ENCODE data around the gene ZNF57. TPM values are rescaled to one million over a fixed set of nuclear protein-coding genes. Genes with fewer than 3 reads are reported as not detected.

Gene ZNF57
- total and polyA plus RNA-seq, 9 of the 15 experiments (the other 6 are each of a cell fraction or from before 2014, with no cell fraction given): 3.9 to 13.5 (median 7.8) TPM

DNA sequence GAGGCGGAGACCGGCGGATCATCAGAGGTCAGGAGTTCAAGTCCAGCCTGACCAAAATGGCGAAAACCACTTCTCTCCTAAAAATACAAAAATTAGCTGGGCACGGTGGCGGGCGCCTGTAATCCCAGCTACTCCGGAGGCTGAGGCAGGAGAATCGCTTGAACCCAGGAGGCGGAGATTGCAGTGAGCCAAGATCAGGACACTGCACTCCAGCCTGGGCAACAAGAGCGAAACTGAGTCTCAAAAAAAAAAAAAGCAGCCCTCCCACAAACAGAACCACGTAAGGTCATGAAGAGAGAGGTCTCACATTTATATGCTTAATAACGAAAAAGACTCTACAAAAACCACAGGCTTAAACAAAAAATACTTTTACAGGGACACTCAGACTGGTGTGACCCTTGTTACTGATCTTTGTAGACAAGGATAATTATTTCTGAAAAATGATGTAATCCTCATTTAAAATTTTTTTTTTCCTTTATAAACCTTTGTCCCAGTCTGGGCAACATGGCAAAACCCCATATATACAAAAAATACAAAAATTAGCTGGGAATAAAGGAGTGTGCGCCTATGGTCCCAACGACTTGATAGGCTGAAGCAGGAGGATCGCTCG is 45.0 kb downstream of the ZNF57 start (continued):
- TF ChIP-seq ZNF699 (CRISPR knock-in tag; IDR thresholded peaks at IDR 0.05; ENCODE audit: insufficient replicate concordance) (no peak), ZNF274 (IDR thresholded peaks at IDR 0.05; ENCODE audit: borderline replicate concordance, low read depth, low read length) (no peak), SP1 (CRISPR knock-in tag; IDR thresholded peaks at IDR 0.05) (no peak), ZNF224 (CRISPR knock-in tag; IDR thresholded peaks at IDR 0.05) (no peak), ELF4 (CRISPR knock-in tag; IDR thresholded peaks at IDR 0.05) (no peak), ZNF75A (CRISPR knock-in tag; IDR thresholded peaks at IDR 0.05) (no peak), ERF (CRISPR knock-in tag; IDR thresholded peaks at IDR 0.05) (no peak), CCAR2 (IDR thresholded peaks at IDR 0.05; ENCODE audit: low read depth, low read length) (no peak), ZNF766 (CRISPR knock-in tag; conservative IDR thresholded peaks at IDR 0.05) (0 out of 2 replicates have a peak, but pooled peaks have one; percentile 56), GABPA (tag; conservative IDR thresholded peaks at IDR 0.05; ENCODE audit: low read depth) (no peak), SMARCB1 (IDR thresholded peaks at IDR 0.05; ENCODE audit: insufficient read length, low read depth) (no peak), CHD2 (IDR thresholded peaks at IDR 0.05; ENCODE audit: low read depth, low read length) (no peak), KLF6 (CRISPR knock-in tag; IDR thresholded peaks at IDR 0.05; ENCODE audit: borderline replicate concordance) (peak; percentile 55; the same call in 1 of the 2 replicates)
- TF ChIP-seq, protein P1, sequence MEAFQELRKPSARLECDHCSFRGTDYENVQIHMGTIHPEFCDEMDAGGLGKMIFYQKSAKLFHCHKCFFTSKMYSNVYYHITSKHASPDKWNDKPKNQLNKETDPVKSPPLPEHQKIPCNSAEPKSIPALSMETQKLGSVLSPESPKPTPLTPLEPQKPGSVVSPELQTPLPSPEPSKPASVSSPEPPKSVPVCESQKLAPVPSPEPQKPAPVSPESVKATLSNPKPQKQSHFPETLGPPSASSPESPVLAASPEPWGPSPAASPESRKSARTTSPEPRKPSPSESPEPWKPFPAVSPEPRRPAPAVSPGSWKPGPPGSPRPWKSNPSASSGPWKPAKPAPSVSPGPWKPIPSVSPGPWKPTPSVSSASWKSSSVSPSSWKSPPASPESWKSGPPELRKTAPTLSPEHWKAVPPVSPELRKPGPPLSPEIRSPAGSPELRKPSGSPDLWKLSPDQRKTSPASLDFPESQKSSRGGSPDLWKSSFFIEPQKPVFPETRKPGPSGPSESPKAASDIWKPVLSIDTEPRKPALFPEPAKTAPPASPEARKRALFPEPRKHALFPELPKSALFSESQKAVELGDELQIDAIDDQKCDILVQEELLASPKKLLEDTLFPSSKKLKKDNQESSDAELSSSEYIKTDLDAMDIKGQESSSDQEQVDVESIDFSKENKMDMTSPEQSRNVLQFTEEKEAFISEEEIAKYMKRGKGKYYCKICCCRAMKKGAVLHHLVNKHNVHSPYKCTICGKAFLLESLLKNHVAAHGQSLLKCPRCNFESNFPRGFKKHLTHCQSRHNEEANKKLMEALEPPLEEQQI (IDR thresholded peaks at IDR 0.05): no peak
- TF ChIP-seq, protein P2, sequence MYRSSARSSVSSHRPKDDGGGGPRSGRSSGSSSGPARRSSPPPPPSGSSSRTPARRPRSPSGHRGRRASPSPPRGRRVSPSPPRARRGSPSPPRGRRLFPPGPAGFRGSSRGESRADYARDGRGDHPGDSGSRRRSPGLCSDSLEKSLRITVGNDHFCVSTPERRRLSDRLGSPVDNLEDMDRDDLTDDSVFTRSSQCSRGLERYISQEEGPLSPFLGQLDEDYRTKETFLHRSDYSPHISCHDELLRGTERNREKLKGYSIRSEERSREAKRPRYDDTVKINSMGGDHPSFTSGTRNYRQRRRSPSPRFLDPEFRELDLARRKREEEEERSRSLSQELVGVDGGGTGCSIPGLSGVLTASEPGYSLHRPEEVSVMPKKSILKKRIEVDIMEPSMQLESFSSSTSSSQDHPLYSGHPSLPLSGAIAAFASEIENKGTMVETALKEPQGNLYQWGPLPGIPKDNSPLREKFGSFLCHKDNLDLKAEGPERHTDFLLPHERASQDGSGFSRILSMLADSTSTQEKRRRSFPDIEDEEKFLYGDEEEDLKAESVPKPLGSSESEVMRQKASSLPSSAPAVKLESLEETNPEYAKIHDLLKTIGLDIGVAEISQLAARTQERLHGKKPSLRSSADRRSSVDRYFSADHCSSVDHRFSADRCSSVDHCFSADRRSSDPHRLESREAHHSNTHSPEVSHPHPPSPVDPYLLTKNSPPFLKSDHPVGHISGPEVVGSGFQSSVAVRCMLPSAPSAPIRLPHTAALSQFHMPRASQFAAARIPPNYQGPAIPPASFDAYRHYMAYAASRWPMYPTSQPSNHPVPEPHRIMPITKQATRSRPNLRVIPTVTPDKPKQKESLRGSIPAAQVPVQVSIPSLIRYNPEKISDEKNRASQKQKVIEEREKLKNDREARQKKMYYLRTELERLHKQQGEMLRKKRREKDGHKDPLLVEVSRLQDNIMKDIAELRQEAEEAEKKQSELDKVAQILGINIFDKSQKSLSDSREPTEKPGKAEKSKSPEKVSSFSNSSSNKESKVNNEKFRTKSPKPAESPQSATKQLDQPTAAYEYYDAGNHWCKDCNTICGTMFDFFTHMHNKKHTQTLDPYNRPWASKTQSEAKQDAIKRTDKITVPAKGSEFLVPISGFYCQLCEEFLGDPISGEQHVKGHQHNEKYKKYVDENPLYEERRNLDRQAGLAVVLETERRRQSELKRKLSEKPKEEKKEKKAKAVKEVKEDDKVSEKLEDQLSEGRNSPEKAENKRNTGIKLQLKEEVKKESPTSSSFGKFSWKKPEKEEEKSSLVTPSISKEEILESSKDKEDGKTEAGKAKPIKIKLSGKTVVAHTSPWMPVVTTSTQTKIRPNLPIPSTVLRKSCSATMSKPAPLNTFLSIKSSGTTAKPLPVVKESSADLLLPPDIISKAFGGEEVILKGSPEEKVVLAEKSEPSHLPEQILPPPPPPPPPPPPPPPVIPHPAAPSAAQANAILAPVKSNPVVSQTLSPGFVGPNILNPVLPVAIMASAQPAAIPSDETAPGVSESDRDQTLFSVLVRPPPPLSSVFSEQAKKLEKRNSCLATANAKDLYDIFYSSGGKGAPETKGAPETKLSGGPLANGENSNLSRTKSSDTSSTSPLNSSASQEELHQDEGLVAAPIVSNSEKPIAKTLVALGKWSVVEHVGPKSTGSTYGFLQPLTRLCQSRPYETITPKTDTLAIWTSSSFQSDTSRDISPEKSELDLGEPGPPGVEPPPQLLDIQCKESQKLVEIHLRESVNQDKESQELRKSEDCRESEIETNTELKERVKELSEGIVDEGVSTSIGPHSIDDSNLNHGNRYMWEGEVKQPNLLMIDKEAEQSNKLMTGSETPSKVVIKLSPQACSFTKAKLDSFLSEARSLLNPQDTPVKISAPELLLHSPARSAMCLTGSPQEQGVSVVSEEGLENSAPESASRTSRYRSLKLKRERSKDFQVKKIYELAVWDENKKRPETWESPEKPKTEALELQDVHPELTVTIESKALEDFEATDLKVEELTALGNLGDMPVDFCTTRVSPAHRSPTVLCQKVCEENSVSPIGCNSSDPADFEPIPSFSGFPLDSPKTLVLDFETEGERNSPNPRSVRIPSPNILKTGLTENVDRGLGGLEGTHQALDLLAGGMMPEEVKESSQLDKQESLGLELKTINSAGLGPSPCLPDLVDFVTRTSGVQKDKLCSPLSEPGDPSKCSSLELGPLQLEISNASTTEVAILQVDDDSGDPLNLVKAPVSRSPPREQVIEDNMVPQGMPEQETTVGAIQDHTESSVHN (IDR thresholded peaks at IDR 0.05; ENCODE audit: borderline replicate concordance in 1 of 2, low read depth in 1 of 2): no peak

Measured in K562 (cell line).